ENCODE results near the gene ZBTB20. TPM values are rescaled to one million over a fixed set of nuclear protein-coding genes. Genes with fewer than 3 reads are reported as not detected.

The ZBTB20 gene
- total RNA-seq, 6 experiments from 2014 or later: 36.7 to 59.4 (median 46.7) TPM

DNA sequence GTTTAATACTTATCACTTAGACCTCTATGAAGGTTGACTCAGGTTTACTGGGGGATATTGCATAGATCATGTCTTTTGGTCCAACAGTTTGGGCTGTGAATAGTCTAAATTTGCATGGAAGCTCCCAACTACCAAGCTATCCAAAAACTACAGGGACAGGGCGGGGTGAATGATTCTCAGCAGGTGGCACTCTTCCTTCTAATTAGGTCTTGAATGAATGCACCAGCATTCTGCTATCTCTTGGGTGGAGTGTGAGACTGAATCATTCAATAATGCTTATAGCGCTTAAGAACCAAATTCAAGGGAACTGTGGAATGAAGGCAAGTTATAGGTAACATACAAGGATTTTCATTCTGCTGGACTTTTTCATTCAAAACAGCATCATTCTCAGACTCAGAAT is 507.0 kb downstream of the ZBTB20 start:
- Histone ChIP-seq H3K4me1 (peaks cover 0 to 11% (median 1%) of the 10 kb centered on the region in 4 donors), H3K27ac (no peak overlapping the region), H3K9me3 (no peaks in the 10 kb centered on the region), H3K4me3 (no peak overlapping the region), H3K27me3 (no peaks in the 10 kb centered on the region), H3K36me3 (no peaks in the 10 kb centered on the region)
- intact Hi-C loops (cut with DNase I): no loop called here
- no peak for ATAC-seq
- 84% methylated on average over 2 of the region's 2 CpGs for WGBS (ENCODE audit: insufficient coverage, low coverage, low lambda C conversion rate, missing lambda C conversion rate)
- no peak for TF ChIP-seq POLR2A (IDR thresholded peaks at IDR 0.05)
- TF ChIP-seq, protein P1, sequence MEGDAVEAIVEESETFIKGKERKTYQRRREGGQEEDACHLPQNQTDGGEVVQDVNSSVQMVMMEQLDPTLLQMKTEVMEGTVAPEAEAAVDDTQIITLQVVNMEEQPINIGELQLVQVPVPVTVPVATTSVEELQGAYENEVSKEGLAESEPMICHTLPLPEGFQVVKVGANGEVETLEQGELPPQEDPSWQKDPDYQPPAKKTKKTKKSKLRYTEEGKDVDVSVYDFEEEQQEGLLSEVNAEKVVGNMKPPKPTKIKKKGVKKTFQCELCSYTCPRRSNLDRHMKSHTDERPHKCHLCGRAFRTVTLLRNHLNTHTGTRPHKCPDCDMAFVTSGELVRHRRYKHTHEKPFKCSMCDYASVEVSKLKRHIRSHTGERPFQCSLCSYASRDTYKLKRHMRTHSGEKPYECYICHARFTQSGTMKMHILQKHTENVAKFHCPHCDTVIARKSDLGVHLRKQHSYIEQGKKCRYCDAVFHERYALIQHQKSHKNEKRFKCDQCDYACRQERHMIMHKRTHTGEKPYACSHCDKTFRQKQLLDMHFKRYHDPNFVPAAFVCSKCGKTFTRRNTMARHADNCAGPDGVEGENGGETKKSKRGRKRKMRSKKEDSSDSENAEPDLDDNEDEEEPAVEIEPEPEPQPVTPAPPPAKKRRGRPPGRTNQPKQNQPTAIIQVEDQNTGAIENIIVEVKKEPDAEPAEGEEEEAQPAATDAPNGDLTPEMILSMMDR (IDR thresholded peaks at IDR 0.05): no peak
- no peak for DNase-seq

DNA sequence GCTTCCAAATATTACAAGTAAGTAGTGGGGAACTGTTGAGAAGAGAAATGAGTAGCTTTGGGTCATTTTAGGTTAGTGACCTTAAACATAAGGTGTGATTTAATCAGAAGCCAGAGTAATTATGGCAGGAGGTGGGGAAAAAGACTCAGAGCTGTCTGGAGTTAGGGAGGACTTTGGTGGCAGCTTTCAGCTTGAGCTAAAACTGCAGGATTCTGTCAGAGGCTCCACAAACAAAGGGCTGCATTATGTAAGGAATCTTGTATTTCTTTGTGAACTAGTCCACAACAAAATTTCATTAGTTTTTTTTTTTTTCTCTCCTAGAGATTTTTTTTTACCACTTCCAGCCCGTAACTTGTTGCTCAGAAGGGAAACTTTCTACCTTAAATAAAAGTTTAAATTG is 507.9 kb downstream of the ZBTB20 start:
- intact Hi-C loops (cut with DNase I): no loop called here
- Histone ChIP-seq H3K27ac (no peak overlapping the region), H3K4me3 (no peak overlapping the region), H3K27me3 (no peaks in the 10 kb centered on the region), H3K4me1 (peaks cover 0 to 11% (median 1%) of the 10 kb centered on the region in 4 donors), H3K9me3 (no peaks in the 10 kb centered on the region), H3K36me3 (no peaks in the 10 kb centered on the region)
- WGBS (ENCODE audit: insufficient coverage, low coverage, low lambda C conversion rate, missing lambda C conversion rate): 93% methylated on average over 1 of the region's 1 CpG
- TF ChIP-seq, protein P1 (IDR thresholded peaks at IDR 0.05): no peak
- no peak for TF ChIP-seq POLR2A (IDR thresholded peaks at IDR 0.05)
- ATAC-seq (peak in 1 of 4 donors; percentile 15), DNase-seq (no peak)

DNA sequence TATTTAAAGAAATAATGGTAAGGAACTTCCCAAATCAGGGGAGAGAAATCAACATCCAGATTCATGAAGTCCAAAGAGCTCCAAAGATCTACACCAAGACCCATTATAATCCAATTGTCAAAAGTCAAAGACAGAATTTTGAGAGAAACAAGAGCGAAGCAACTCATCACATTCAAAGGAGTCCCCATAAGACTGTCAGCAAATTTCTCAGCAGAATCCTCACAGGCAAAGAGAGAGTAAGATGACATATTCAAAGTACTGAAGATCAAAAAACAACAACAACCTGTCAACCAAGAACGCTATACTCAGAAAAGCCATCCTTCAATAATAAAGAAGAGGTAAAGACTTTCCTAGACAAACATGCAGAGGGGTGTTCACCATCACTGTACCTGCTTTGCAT is 511.2 kb downstream of the ZBTB20 start:
- TF ChIP-seq, protein P1 (IDR thresholded peaks at IDR 0.05): no peak
- TF ChIP-seq POLR2A (IDR thresholded peaks at IDR 0.05): no peak
- H3K27ac ChIP-seq: no peak overlapping the region
- H3K4me1 ChIP-seq: peaks cover 0 to 11% (median 1%) of the 10 kb centered on the region in 4 donors
- no peaks in the 10 kb centered on the region for H3K36me3 ChIP-seq
- H3K4me3 ChIP-seq: no peak overlapping the region
- no peaks in the 10 kb centered on the region for H3K27me3 ChIP-seq
- ATAC-seq (no peak), DNase-seq (no peak)
- intact Hi-C loops (cut with DNase I): no loop called here
- H3K9me3 ChIP-seq: no peaks in the 10 kb centered on the region
- 94% methylated on average over 2 of the region's 2 CpGs for WGBS (ENCODE audit: insufficient coverage, low coverage, low lambda C conversion rate, missing lambda C conversion rate)

DNA sequence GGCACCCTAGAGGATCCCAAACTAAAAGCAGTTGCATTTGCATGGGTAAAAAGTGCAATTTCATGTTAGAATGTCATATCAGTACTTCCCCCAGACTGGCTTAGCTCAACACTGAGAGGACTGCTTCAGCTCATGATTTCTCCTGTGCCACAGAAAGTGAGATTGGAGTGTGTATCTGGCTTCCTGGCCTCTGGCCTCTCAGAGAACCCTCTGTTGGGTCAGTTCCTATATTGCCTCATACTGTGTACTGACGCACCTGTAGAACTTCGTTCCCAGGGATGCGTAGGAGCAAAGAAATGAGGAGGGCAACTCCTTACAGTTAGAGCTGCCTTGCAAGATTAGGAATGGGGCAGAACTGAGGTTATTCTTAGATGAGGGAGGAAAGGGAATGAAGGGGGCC is 512.5 kb downstream of the ZBTB20 start:
- no peak for TF ChIP-seq POLR2A (IDR thresholded peaks at IDR 0.05)
- TF ChIP-seq, protein P1 (IDR thresholded peaks at IDR 0.05): no peak
- Histone ChIP-seq H3K27me3 (no peaks in the 10 kb centered on the region), H3K4me3 (no peak overlapping the region), H3K9me3 (no peaks in the 10 kb centered on the region), H3K36me3 (no peaks in the 10 kb centered on the region), H3K4me1 (peaks cover 0 to 6% (median 0%) of the 10 kb centered on the region in 4 donors), H3K27ac (no peak overlapping the region)
- no peak for DNase-seq
- WGBS (ENCODE audit: insufficient coverage, low coverage, low lambda C conversion rate, missing lambda C conversion rate): 50% methylated on average over 3 of the region's 3 CpGs
- intact Hi-C loops (cut with DNase I): no loop called here
- peak; percentile 38 to 56 (median 48) for ATAC-seq

Measured in right lobe of liver (tissue), 6 donors.